ENCODE results near the gene SNRNP200. TPM values are rescaled to one million over a fixed set of nuclear protein-coding genes. Genes with fewer than 3 reads are reported as not detected.

SNRNP200 gene
- total RNA-seq, 4 donors from 2014 or later: 64.8 to 97.7 (median 84.3) TPM

GRCh38 chr2:96287273-96287856 lies 18.0 kb downstream of the SNRNP200 start:
- no peak for ATAC-seq (ENCODE audit: low FRiP score)
- no peak for DNase-seq (ENCODE audit: low spot score)
- TF ChIP-seq CTCF (IDR thresholded peaks at IDR 0.05): no peak

GRCh38 chr2:96276787-96277499 lies 28.4 kb downstream of the SNRNP200 start:
- ATAC-seq (ENCODE audit: low FRiP score) (no peak), DNase-seq (ENCODE audit: low spot score) (no peak)
- TF ChIP-seq CTCF (IDR thresholded peaks at IDR 0.05): no peak

GRCh38 chr2:96274355-96275056 lies 30.8 kb downstream of the SNRNP200 start:
- no peak for DNase-seq (ENCODE audit: low spot score)
- no peak for ATAC-seq (ENCODE audit: low FRiP score)
- TF ChIP-seq CTCF (IDR thresholded peaks at IDR 0.05): no peak

GRCh38 chr2:96273763-96274162 lies 31.6 kb downstream of the SNRNP200 start:
- DNase-seq (ENCODE audit: low spot score): no peak
- TF ChIP-seq CTCF (IDR thresholded peaks at IDR 0.05): no peak
- no peak for ATAC-seq (ENCODE audit: low FRiP score)

GRCh38 chr2:96271995-96272394 lies 33.4 kb downstream of the SNRNP200 start:
- DNase-seq (ENCODE audit: low spot score) (no peak), ATAC-seq (ENCODE audit: low FRiP score) (no peak)
- TF ChIP-seq CTCF (IDR thresholded peaks at IDR 0.05): no peak

GRCh38 chr2:96267159-96267971 lies 38.0 kb downstream of the SNRNP200 start:
- DNase-seq (ENCODE audit: low spot score) (no peak), ATAC-seq (ENCODE audit: low FRiP score) (no peak)
- no peak for TF ChIP-seq CTCF (IDR thresholded peaks at IDR 0.05)
